SHP77 treated with DMSO at 0.1 percent for 48 hours (cell line): ENCODE measurements around the gene KCNH5.

Experiments
- DNase-seq: peaks from one replicate; lab custom pipeline; 2025; lab: John Stamatoyannopoulos, UW

Gene KCNH5

GRCh38 chr14:62739647-62740046 lies 305.6 kb downstream of the KCNH5 start:
- no peak for DNase-seq

GRCh38 chr14:62736048-62737043 lies 308.9 kb downstream of the KCNH5 start:
- DNase-seq, result no peak

GRCh38 chr14:62734831-62735230 lies 310.4 kb downstream of the KCNH5 start:
- DNase-seq, result no peak

- no peak for DNase-seq
Observed at GRCh38 chr14:62722406-62722805, 322.9 kb downstream of the KCNH5 start.

GRCh38 chr14:62718629-62719028 lies 326.6 kb downstream of the KCNH5 start:
- no peak for DNase-seq

- DNase-seq, result peak; percentile 24
Observed at GRCh38 chr14:62711351-62712023, 333.8 kb downstream of the KCNH5 start.

GRCh38 chr14:62710811-62711210 lies 334.4 kb downstream of the KCNH5 start:
- no peak for DNase-seq

- no peak for DNase-seq
Observed at GRCh38 chr14:62709773-62710172, 335.5 kb downstream of the KCNH5 start.

GRCh38 chr14:62706217-62706616 lies 339.0 kb downstream of the KCNH5 start:
- DNase-seq, result no peak

GRCh38 chr14:62697461-62697860 lies 347.8 kb downstream of the KCNH5 start:
- DNase-seq, result no peak

- no peak for DNase-seq
Observed at GRCh38 chr14:62696929-62697328, 348.3 kb downstream of the KCNH5 start.

GRCh38 chr14:62696331-62696924 lies 348.8 kb downstream of the KCNH5 start:
- DNase-seq, result no peak

GRCh38 chr14:62694075-62694474 lies 351.2 kb downstream of the KCNH5 start:
- no peak for DNase-seq

GRCh38 chr14:62692490-62693106 lies 352.7 kb downstream of the KCNH5 start:
- no peak for DNase-seq

GRCh38 chr14:62691647-62692489 lies 353.4 kb downstream of the KCNH5 start:
- DNase-seq, result peak; percentile 91

- DNase-seq, result no peak
Observed at GRCh38 chr14:62689733-62690132, 355.5 kb downstream of the KCNH5 start.

GRCh38 chr14:62687818-62688217 lies 357.4 kb downstream of the KCNH5 start:
- no peak for DNase-seq

- DNase-seq, result no peak
Observed at GRCh38 chr14:62684376-62684775, 360.9 kb downstream of the KCNH5 start.

GRCh38 chr14:62682208-62682607 lies 363.1 kb downstream of the KCNH5 start:
- DNase-seq, result no peak

- no peak for DNase-seq
Observed at GRCh38 chr14:62674563-62675237, 370.6 kb downstream of the KCNH5 start.
